Keratinocyte (primary cell): Measurements from ENCODE around the gene TMEM115. TPM values are rescaled to one million over a fixed set of nuclear protein-coding genes. Genes with fewer than 3 reads are reported as not detected.

Source experiments
- DNase-seq: peaks from one replicate; pipeline ENCODE4 v3.0.0-alpha.2; 2011; ENCODE audit warnings: low read depth, missing footprints, low spot score
- FAIRE-seq: peaks from 2 replicates; lab custom pipeline; 2011; peaks lifted over from hg19 to GRCh38; lab: Jason Lieb, UNC
- H2AFZ ChIP-seq: 2 replicates; pipeline ENCODE4 v1.6.0; 2012; ENCODE audit warnings: low read length, control low read depth, inconsistent platforms; ENCODE audit not compliant: control insufficient read depth
- H3K27ac ChIP-seq: 2 replicates; pipeline ENCODE4 v1.5.1; 2011; ENCODE audit warnings: low read length; ENCODE audit not compliant: control insufficient read depth, insufficient read depth
- H3K27me3 ChIP-seq: 3 replicates; pipeline ENCODE4 v1.6.0; 2011; ENCODE audit warnings: low read length; ENCODE audit not compliant: control insufficient read depth, insufficient read depth; ENCODE audit errors: extremely low read depth
- H3K36me3 ChIP-seq, 2 experiments: 2 replicates in 1 of 2; 3 replicates in 1 of 2; pipeline ENCODE4 v1.5.1; 2011; ENCODE audit warnings: low read length in 2 of 2, mild to moderate bottlenecking in 1 of 2; ENCODE audit not compliant: control insufficient read depth in 2 of 2, insufficient read depth in 2 of 2; ENCODE audit errors: extremely low read depth in 1 of 2
- H3K4me1 ChIP-seq: 3 replicates; pipeline ENCODE4 v1.5.1; 2011; ENCODE audit warnings: low read length; ENCODE audit not compliant: control insufficient read depth, insufficient read depth; ENCODE audit errors: extremely low read depth
- H3K4me2 ChIP-seq: 3 replicates; pipeline ENCODE4 v1.6.0; 2011; ENCODE audit warnings: low read depth, low read length; ENCODE audit not compliant: control insufficient read depth, insufficient read depth; ENCODE audit errors: extremely low read depth
- H3K4me3 ChIP-seq, 3 experiments: fragments of 200-600 bp in 1 of 3; sonication (generic) in 1 of 3; 2 replicates in 2 of 3; 3 replicates in 1 of 3; pipeline ENCODE4 v1.5.1; 2011 to 2016; ENCODE audit warnings: low read length in 3 of 3, mild to moderate bottlenecking in 3 of 3, control low read depth in 2 of 3, inconsistent platforms in 1 of 3, low read depth in 1 of 3, mixed read lengths in 1 of 3, mixed run types in 1 of 3, moderate library complexity in 1 of 3; ENCODE audit not compliant: control insufficient read depth in 2 of 3, insufficient read depth in 2 of 3; ENCODE audit errors: extremely low read depth in 1 of 3
- H3K79me2 ChIP-seq: 2 replicates; pipeline ENCODE4 v1.6.0; 2012; ENCODE audit warnings: low read length; ENCODE audit not compliant: control insufficient read depth, insufficient read depth
- H3K9ac ChIP-seq: 3 replicates; pipeline ENCODE4 v1.6.0; 2011; ENCODE audit warnings: low read length; ENCODE audit not compliant: control insufficient read depth, insufficient read depth; ENCODE audit errors: extremely low read depth
- H3K9me1 ChIP-seq: 3 replicates; pipeline ENCODE4 v1.6.0; 2011; ENCODE audit warnings: low read length; ENCODE audit not compliant: control insufficient read depth, insufficient read depth; ENCODE audit errors: extremely low read depth
- H3K9me3 ChIP-seq: 2 replicates; pipeline ENCODE4 v1.5.1; 2012; ENCODE audit warnings: low read depth, low read length; ENCODE audit not compliant: control insufficient read depth
- H4K20me1 ChIP-seq: 3 replicates; pipeline ENCODE4 v1.6.0; 2011; ENCODE audit warnings: low read length; ENCODE audit not compliant: control insufficient read depth, insufficient read depth; ENCODE audit errors: extremely low read depth
- CTCF ChIP-seq, 3 experiments: IDR thresholded peaks in 1 of 3; conservative IDR thresholded peaks in 1 of 3; optimal IDR thresholded peaks in 1 of 3; 2 replicates in 2 of 3; 3 replicates in 1 of 3; pipeline versions ENCODE3 to v1.5.1; 2011; ENCODE audit warnings: low read length in 3 of 3, mild to moderate bottlenecking in 3 of 3, moderate library complexity in 2 of 3, control low read depth in 1 of 3, inconsistent platforms in 1 of 3; ENCODE audit not compliant: insufficient read depth in 2 of 3; ENCODE audit errors: extremely low read depth in 1 of 3
- EZH2 ChIP-seq: IDR thresholded peaks from one replicate; pipeline ENCODE4 v1.6.1; 2012; ENCODE audit warnings: inconsistent platforms, mild to moderate bottlenecking, low read length, moderate library complexity
- dilution Hi-C: fragments of 300-500 bp; cut with MboI; formaldehyde crosslinking; loops from one replicate; pipeline ENCODE4 v1.7.0; 2020; ENCODE audit warnings: low sequenced_read_pairs; ENCODE audit not compliant: extremely low pct_ligation_motif_present
- polyA plus RNA-seq, 5 experiments: library from polyadenylated mRNA; depleted of rRNA in 3 of 5; stranded (reverse) in 3 of 5; stranded (forward) in 1 of 5; unstranded in 1 of 5; fragments of >200 nt; gene quantifications; 1 replicate in 1 of 5; 2 replicates in 3 of 5; 3 replicates in 1 of 5; pipeline versions ENCODE4 v1.2.1 to v1.2.3, GENCODE V29; 2011 to 2012; ENCODE audit warnings: missing spikeins in 2 of 5, low read depth in 1 of 5, low replicate concordance in 1 of 5

TMEM115 gene
- polyA plus RNA-seq, 1 donor (not counting 4 experiments of a cell fraction or from before 2014, with no cell fraction given), result 22.4 TPM

- no peak for DNase-seq
Observed at GRCh38 chr3:50406487-50406886, 47.2 kb upstream of the TMEM115 start.

GRCh38 chr3:50405249-50405648 lies 45.9 kb upstream of the TMEM115 start:
- no peak overlapping the region for H3K9ac ChIP-seq
- H3K4me1 ChIP-seq, result no peaks in the 10 kb centered on the region
- dilution Hi-C loops, result no loop called here
- H2AFZ ChIP-seq, result no peak overlapping the region
- no peaks in the 10 kb centered on the region for H4K20me1 ChIP-seq
- DNase-seq, result no peak
- no peaks in the 10 kb centered on the region for H3K9me1 ChIP-seq
- no peak overlapping the region for H3K4me3 ChIP-seq
- no peaks in the 10 kb centered on the region for H3K9me3 ChIP-seq
- no peak for TF ChIP-seq EZH2
- no peak for TF ChIP-seq CTCF (optimal IDR thresholded peaks at IDR 0.05 in 1 of 3, IDR thresholded peaks at IDR 0.05 in 1 of 3, conservative IDR thresholded peaks at IDR 0.05 in 1 of 3; ENCODE audit: extremely low read depth in 1 of 3, insufficient read depth in 2 of 3, low read length in 3 of 3)
- peaks cover 6% of the 10 kb centered on the region for H3K27me3 ChIP-seq
- no peaks in the 10 kb centered on the region for H3K36me3 ChIP-seq
- no peaks in the 10 kb centered on the region for H3K79me2 ChIP-seq
- H3K4me2 ChIP-seq, result no peak overlapping the region
- H3K27ac ChIP-seq, result no peak overlapping the region
- FAIRE-seq, result no peak

More at GRCh38 chr3:50406487-50406886, 47.2 kb upstream of the TMEM115 start:
- Histone ChIP-seq H3K4me1 (no peaks in the 10 kb centered on the region), H3K4me2 (no peak overlapping the region), H3K9me1 (no peaks in the 10 kb centered on the region), H3K4me3 (no peak overlapping the region), H3K79me2 (no peaks in the 10 kb centered on the region), H3K36me3 (no peaks in the 10 kb centered on the region), H3K27me3 (peaks cover 11% of the 10 kb centered on the region), H3K9me3 (no peaks in the 10 kb centered on the region), H2AFZ (no peak overlapping the region), H3K9ac (no peak overlapping the region), H3K27ac (no peak overlapping the region), H4K20me1 (no peaks in the 10 kb centered on the region)
- dilution Hi-C loops, result no loop called here
- no peak for TF ChIP-seq EZH2
- no peak for TF ChIP-seq CTCF (optimal IDR thresholded peaks at IDR 0.05 in 1 of 3, IDR thresholded peaks at IDR 0.05 in 1 of 3, conservative IDR thresholded peaks at IDR 0.05 in 1 of 3; ENCODE audit: extremely low read depth in 1 of 3, insufficient read depth in 2 of 3, low read length in 3 of 3)
- FAIRE-seq, result no peak
